Effector memory CD8-positive, alpha-beta T cell (primary cell): Measurements from ENCODE around the gene SPON1.
"Not testable (repeated sequence)": the region's sequence is repeated elsewhere in the genome, so short reads cannot be mapped to it uniquely, and the experiment has no call there.

Experiments
- ATAC-seq: fragments of 150-1000 bp; cut with Tn5 transposase; replicated peaks from 2 replicates; pipeline ENCODE4 v1.10.0; 2021; ENCODE audit warnings: mild to moderate bottlenecking, moderate library complexity
- DNase-seq, 3 experiments: peaks; one replicate each; pipeline ENCODE4 v3.0.0; 2021
- H3K27ac Mint-ChIP-seq, 2 donors: one replicate each; pipeline ENCODE4 v1.8.0; 2022; ENCODE audit warnings: mild to moderate bottlenecking in 2 of 2, mixed read lengths in 2 of 2, moderate library complexity in 2 of 2
- H3K27me3 Mint-ChIP-seq, 2 donors: one replicate each; pipeline ENCODE4 v1.8.0; 2022; ENCODE audit warnings: mixed read lengths in 2 of 2
- H3K36me3 Mint-ChIP-seq: one replicate; pipeline ENCODE4 v1.8.0; 2022; ENCODE audit warnings: mild to moderate bottlenecking, moderate library complexity, mixed read lengths; ENCODE audit not compliant: insufficient read depth
- H3K4me1 Mint-ChIP-seq, 2 donors: one replicate each; pipeline ENCODE4 v1.8.0; 2022; ENCODE audit warnings: low read depth in 2 of 2, mixed read lengths in 2 of 2
- H3K4me3 Mint-ChIP-seq, 2 donors: one replicate each; pipeline ENCODE4 v1.8.0; 2022; ENCODE audit warnings: mild to moderate bottlenecking in 2 of 2, mixed read lengths in 2 of 2, moderate library complexity in 2 of 2
- H3K9me3 Mint-ChIP-seq, 2 donors: one replicate each; pipeline ENCODE4 v1.8.0; 2022; ENCODE audit warnings: mixed read lengths in 2 of 2

The SPON1 gene

DNA sequence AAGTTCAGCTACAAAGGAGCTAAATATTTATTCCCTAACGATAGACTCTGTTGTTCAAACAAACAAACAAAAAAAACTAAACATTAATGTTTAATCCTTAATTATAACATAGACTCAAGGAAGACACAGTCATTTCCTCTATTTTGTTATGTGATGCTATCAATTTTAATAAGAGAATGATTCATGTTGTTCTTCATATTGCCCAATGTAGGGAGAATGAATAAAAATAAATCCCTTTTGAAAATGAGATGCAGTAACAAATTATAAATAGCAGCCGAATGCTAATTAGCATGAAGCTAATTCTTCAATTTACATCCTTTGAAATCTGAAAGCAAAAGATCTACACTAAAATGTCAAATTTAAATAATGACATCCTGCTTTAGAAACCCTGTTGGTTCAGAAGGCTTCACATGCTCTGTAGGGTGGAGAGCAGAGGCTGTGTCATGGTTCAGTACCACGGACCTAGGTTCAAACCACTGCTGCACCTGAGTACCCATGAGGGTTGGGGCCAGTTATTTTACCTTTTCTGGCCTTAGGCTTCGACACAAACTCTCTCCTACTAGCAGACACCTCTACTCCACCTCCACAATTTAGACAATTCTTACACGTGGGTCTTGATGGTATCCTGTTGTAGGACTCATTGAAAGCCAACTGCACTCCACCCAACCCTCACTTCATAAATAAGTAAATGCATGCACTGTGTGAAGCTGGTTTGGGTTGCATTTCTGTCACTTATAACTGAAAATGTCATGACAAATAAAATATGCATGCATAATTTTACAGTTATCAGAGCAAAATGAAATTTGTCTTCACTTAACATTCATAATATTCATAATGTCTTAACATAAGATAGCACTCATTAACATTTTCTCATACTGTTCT is 307.4 kb downstream of the SPON1 start:
- Mint-ChIP-seq H3K27me3 (no peaks in the 10 kb centered on the region), H3K9me3 (no peaks in the 10 kb centered on the region), H3K36me3 (peaks cover 4% of the 10 kb centered on the region), H3K4me3 (peak overlapping the region in 1 of 2 donors; percentile 68), H3K27ac (peak overlapping the region in 1 of 2 donors; percentile 15), H3K4me1 (peaks cover 27% of the 10 kb centered on the region in 2 donors)
- ATAC-seq (peak; percentile 12), DNase-seq (no peak)

GRCh38 chr11:14270690-14271542 is 308.4 kb downstream of the SPON1 start:
- Mint-ChIP-seq H3K9me3 (no peaks in the 10 kb centered on the region), H3K27ac (peak overlapping the region; percentile 3 to 15), H3K27me3 (no peaks in the 10 kb centered on the region), H3K4me1 (peaks cover 27% of the 10 kb centered on the region in 2 donors), H3K4me3 (peak overlapping the region; percentile 59 to 68), H3K36me3 (peaks cover 4% of the 10 kb centered on the region)
- peak; percentile 85 for ATAC-seq
- peak in 2 of 3 experiments; percentile 10 to 11 for DNase-seq

- peaks cover 32% of the 10 kb centered on the region in 2 donors for H3K4me1 Mint-ChIP-seq
- H3K27ac Mint-ChIP-seq, result peak overlapping the region in 1 of 2 donors; percentile 12
- H3K36me3 Mint-ChIP-seq, result peaks cover 4% of the 10 kb centered on the region
- H3K4me3 Mint-ChIP-seq, result no peak overlapping the region
- H3K9me3 Mint-ChIP-seq, result no peaks in the 10 kb centered on the region
- H3K27me3 Mint-ChIP-seq, result no peaks in the 10 kb centered on the region
- DNase-seq (no peak), ATAC-seq (no peak)
Observed at GRCh38 chr11:14273895-14274294, 311.4 kb downstream of the SPON1 start.

GRCh38 chr11:14275076-14275475 is 312.6 kb downstream of the SPON1 start:
- H3K27me3 Mint-ChIP-seq, result no peaks in the 10 kb centered on the region

DNA sequence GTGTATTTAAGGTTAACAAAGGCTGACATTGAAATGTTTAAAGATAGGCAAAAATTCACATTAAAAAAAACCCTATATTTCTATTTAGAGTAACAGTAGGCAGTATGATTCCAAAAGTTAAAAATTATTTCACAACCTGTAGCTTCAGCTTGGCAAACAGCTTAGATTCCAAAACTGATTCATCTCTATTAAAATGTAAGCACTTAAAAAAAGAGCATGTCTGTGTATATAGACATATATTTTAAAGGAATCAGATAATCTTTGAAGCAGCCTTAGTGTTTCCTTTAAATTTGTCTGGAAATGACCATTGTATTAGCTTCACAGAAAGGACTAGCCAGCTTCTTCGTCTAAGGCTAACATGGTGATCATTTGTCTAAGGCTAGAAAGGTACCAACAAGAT is 316.3 kb downstream of the SPON1 start:
- ATAC-seq, H3K9me3 Mint-ChIP-seq, H3K27me3 Mint-ChIP-seq, H3K4me3 Mint-ChIP-seq, DNase-seq, H3K4me1 Mint-ChIP-seq: not testable (repeated sequence)
- Mint-ChIP-seq H3K27ac (peak overlapping the region in 1 of 2 donors; percentile 13), H3K36me3 (peaks cover 20% of the 10 kb centered on the region)

More at GRCh38 chr11:14275076-14275475, 312.6 kb downstream of the SPON1 start:
- ATAC-seq (no peak), DNase-seq (no peak)
- H3K36me3 Mint-ChIP-seq, result peaks cover 15% of the 10 kb centered on the region
- no peak overlapping the region for H3K4me3 Mint-ChIP-seq
- no peak overlapping the region for H3K27ac Mint-ChIP-seq
- H3K9me3 Mint-ChIP-seq, result no peaks in the 10 kb centered on the region
- H3K4me1 Mint-ChIP-seq, result peaks cover 27 to 30% of the 10 kb centered on the region in 2 donors

DNA sequence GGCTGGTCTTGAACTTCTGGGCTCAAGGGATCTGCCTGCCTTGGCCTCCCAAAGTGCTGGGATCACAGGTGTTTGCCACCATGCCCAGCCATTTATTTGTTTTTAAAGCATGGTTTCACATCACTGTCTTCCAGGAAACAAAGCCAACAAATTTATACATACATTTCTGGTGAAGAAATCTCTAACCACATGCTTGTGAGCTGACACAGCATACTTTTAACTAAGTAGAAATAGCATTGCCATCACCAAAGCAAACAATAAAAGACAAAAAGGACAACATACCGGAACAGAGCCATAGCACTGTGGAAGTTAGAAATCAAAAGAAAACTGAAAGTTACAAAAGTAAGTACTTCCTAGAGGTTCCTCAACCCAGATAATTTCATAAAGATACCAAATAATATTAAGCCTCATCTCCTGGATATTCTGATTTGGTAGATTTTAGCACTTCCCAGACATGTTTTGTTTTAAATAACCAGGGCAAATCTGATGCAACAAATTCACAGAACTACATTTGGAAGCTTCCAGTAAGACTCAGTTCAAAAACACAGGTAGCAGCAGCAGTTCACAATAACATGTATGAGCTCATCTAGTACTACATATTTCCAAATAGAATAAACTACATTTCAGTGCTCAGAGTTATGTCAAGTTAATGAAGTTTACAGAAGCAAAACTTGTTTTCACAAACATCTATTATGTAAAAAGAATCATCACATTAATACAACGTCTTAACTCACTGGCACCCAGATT is 325.8 kb downstream of the SPON1 start:
- peak; percentile 68 for ATAC-seq
- H3K27me3 Mint-ChIP-seq, result no peaks in the 10 kb centered on the region
- H3K4me1 Mint-ChIP-seq, result peaks cover 12 to 16% of the 10 kb centered on the region in 2 donors
- peaks cover 39% of the 10 kb centered on the region for H3K36me3 Mint-ChIP-seq
- DNase-seq, result no peak
- peak overlapping the region; percentile 87 to 93 for H3K27ac Mint-ChIP-seq
- peak overlapping the region; percentile 32 to 43 for H3K4me3 Mint-ChIP-seq
- H3K9me3 Mint-ChIP-seq, result no peaks in the 10 kb centered on the region

DNA sequence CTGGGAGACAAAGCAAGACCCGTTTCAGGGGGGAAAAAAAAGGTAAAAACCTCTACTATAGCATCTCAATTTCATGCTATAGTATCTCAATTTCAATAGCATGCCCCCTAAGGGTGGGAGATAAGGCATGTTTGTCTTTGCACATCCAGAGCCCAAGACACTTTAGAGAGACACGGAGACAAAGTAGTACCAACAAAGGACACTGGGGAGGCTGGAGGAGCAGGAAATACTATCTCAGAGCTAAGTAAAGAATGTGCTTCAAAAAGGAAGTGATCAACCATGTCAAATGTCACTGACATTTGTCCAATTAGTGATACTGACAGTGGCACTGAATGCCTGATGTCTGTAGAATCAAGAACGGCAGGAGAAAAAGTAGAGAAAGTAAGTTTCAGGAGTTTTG is 327.9 kb downstream of the SPON1 start:
- DNase-seq, result no peak
- Mint-ChIP-seq H3K9me3 (no peaks in the 10 kb centered on the region), H3K36me3 (peaks cover 47% of the 10 kb centered on the region), H3K4me3 (no peak overlapping the region), H3K27ac (peak overlapping the region in 1 of 2 donors; percentile 66), H3K27me3 (no peaks in the 10 kb centered on the region), H3K4me1 (peaks cover 16 to 17% of the 10 kb centered on the region in 2 donors)
- no peak for ATAC-seq

DNA sequence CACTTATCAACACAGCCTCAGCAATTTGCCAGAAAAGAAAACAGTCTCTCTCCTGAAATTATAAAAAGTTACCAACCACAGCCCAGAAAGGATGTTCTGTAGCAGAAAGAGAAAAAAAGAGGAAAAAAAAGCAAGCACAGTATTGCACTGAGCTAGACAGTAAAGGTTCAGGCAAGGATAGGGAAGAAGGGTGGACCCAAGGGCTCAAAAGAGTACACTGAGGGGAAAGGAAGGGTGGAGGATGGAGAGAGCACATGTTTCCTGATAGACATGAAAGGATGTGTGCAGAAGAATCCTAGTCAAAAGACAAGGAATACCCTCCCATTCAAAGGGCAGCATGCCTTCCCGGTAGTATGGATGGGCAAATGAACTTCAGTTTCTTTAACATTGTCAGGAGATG is 337.4 kb downstream of the SPON1 start:
- Mint-ChIP-seq H3K9me3 (no peaks in the 10 kb centered on the region), H3K36me3 (no peaks in the 10 kb centered on the region), H3K27ac (no peak overlapping the region), H3K4me1 (peaks cover 28 to 50% of the 10 kb centered on the region in 2 donors), H3K4me3 (no peak overlapping the region), H3K27me3 (no peaks in the 10 kb centered on the region)
- DNase-seq (no peak), ATAC-seq (no peak)

DNA sequence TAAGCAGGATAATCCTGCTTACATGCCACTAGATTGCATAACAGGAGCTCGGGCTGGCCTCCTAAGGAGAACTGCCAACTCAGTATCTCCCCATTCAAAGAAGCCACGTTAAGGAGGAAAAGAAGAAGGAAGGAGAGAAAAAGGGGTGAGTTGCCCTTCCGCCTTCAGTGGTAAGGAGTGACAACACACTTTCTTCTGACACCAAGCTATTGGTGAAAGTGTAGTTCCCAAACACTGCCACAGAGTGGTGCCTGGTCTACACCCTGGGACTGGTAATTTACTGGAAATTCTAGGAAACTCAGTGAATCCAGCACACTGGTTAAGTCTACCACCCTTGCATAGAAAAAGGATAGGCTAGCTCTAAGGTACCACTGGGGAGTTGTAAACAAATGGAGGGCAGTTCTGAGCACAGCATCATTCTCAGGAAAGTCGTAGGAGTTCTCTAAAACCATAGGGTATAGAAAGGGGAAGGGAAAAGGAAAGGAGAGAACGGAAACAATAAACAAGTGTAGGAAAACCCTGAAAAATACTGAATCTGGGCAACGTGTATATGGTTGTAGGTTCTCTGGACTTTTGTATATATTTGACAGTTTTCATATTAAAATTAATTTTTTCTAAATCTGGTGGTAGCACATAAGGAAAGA is 338.3 kb downstream of the SPON1 start:
- DNase-seq, result peak; percentile 47 to 55 (median 47)
- peaks cover 30 to 54% of the 10 kb centered on the region in 2 donors for H3K4me1 Mint-ChIP-seq
- no peak overlapping the region for H3K27ac Mint-ChIP-seq
- ATAC-seq, result peak; percentile 97
- H3K27me3 Mint-ChIP-seq, result no peaks in the 10 kb centered on the region
- no peaks in the 10 kb centered on the region for H3K9me3 Mint-ChIP-seq
- no peaks in the 10 kb centered on the region for H3K36me3 Mint-ChIP-seq
- no peak overlapping the region for H3K4me3 Mint-ChIP-seq

DNA sequence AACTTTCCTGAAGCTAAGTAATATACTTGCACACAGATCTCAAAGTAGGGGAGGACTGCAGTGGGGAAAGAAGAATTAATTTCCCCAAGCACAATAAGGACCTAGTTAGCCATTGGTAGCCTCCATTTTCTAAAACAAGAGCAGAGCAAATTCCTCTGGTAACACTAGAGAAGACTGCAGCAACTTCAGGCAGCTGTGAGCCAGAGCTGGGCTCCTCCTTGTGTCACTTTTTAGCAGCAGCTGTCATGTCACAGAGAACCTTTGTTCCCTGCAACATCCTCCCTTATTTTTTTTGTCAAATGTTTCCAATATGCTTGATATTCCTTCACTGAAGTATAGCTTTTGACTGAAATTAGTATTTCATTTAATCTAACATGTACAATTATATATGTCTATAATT is 342.1 kb downstream of the SPON1 start:
- H3K4me3 Mint-ChIP-seq, result no peak overlapping the region
- DNase-seq (no peak), ATAC-seq (no peak)
- H3K4me1 Mint-ChIP-seq, result peaks cover 22 to 55% of the 10 kb centered on the region in 2 donors
- H3K27ac Mint-ChIP-seq, result no peak overlapping the region
- no peaks in the 10 kb centered on the region for H3K36me3 Mint-ChIP-seq
- no peaks in the 10 kb centered on the region for H3K9me3 Mint-ChIP-seq
- no peaks in the 10 kb centered on the region for H3K27me3 Mint-ChIP-seq

DNA sequence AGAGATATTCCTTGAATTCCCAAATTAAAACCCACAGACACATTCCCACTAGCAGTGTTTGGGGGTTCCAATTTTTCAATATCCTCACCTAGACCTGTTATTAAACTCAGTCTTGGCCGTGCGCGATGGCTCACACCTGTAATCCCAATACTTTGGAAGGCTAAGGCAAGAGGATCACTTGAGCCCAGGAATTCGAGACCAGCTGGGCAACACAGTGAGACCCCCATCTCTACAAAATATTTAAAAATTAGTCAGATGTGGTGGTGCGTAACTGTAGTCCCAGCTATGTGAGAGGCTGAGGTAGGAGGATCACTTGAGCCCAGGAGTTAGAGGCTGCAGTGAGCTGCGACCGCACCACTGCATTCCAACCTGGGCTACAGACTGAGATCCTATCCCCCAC is 343.1 kb downstream of the SPON1 start:
- ATAC-seq (no peak), DNase-seq (no peak)
- Mint-ChIP-seq H3K36me3 (no peaks in the 10 kb centered on the region), H3K27me3 (no peaks in the 10 kb centered on the region), H3K9me3 (no peaks in the 10 kb centered on the region), H3K27ac (no peak overlapping the region), H3K4me3 (no peak overlapping the region), H3K4me1 (peaks cover 22 to 55% of the 10 kb centered on the region in 2 donors)

DNA sequence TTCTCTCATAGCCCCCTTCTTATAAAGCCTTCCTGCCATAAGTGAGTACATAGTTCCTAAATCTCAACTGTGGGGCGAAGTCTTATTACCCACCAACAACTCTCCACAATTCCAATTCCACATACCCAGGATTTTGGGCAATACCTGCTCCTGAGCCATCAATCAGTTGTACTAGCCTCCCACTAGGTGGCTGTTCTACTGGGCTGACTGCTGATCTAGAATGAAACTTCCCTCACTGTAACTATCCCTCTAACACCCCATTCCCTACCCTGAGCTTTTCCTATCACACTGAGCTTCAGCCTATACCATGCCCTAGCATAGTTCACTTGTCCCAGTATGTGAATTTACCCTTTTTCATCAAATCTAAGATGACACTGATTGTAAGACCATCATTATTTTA is 344.0 kb downstream of the SPON1 start:
- Mint-ChIP-seq H3K27me3 (no peaks in the 10 kb centered on the region), H3K4me3 (peak overlapping the region in 1 of 2 donors; percentile 8), H3K27ac (peak overlapping the region in 1 of 2 donors; percentile 49), H3K9me3 (no peaks in the 10 kb centered on the region), H3K4me1 (peaks cover 22 to 55% of the 10 kb centered on the region in 2 donors), H3K36me3 (no peaks in the 10 kb centered on the region)
- DNase-seq, result no peak
- ATAC-seq, result no peak
